ENCODE data around the gene ZFYVE27.

Gene ZFYVE27

GRCh38 chr10:97765201-97765600, 28.3 kb downstream of the ZFYVE27 start:
- Histone ChIP-seq H3K9ac (ENCODE audit: low read length) (no peak overlapping the region), H3K4me1 (ENCODE audit: insufficient read depth, low read length) (no peaks in the 10 kb centered on the region), H3K4me3 (ENCODE audit: low read depth in 1 of 2, low read length in 2 of 2) (no peak overlapping the region), H3K36me3 (ENCODE audit: insufficient read depth, low read length) (peaks cover 2% of the 10 kb centered on the region), H3K27me3 (ENCODE audit: control insufficient read depth in 1 of 2, insufficient read depth in 2 of 2, low read length in 2 of 2) (peaks cover 0 to 10% of the 10 kb centered on the region in 2 donors), H3K27ac (ENCODE audit: low read depth, low read length) (no peak overlapping the region), H3K9me3 (ENCODE audit: low read length) (no peaks in the 10 kb centered on the region)

GRCh38 chr10:97766106-97766810, 29.3 kb downstream of the ZFYVE27 start:
- Histone ChIP-seq H3K27ac (ENCODE audit: low read depth, low read length) (no peak overlapping the region), H3K4me1 (ENCODE audit: insufficient read depth, low read length) (no peaks in the 10 kb centered on the region), H3K9me3 (ENCODE audit: low read length) (no peaks in the 10 kb centered on the region), H3K4me3 (ENCODE audit: low read depth in 1 of 2, low read length in 2 of 2) (no peak overlapping the region), H3K9ac (ENCODE audit: low read length) (no peak overlapping the region), H3K27me3 (ENCODE audit: control insufficient read depth in 1 of 2, insufficient read depth in 2 of 2, low read length in 2 of 2) (peaks cover 6 to 21% of the 10 kb centered on the region in 2 donors), H3K36me3 (ENCODE audit: insufficient read depth, low read length) (no peaks in the 10 kb centered on the region)

- peaks cover 6 to 29% of the 10 kb centered on the region in 2 donors for H3K27me3 ChIP-seq (ENCODE audit: control insufficient read depth in 1 of 2, insufficient read depth in 2 of 2, low read length in 2 of 2)
- H3K4me3 ChIP-seq (ENCODE audit: low read depth in 1 of 2, low read length in 2 of 2): no peak overlapping the region
- H3K27ac ChIP-seq (ENCODE audit: low read depth, low read length): no peak overlapping the region
- no peak overlapping the region for H3K9ac ChIP-seq (ENCODE audit: low read length)
- H3K36me3 ChIP-seq (ENCODE audit: insufficient read depth, low read length): no peaks in the 10 kb centered on the region
- H3K4me1 ChIP-seq (ENCODE audit: insufficient read depth, low read length): no peaks in the 10 kb centered on the region
- no peaks in the 10 kb centered on the region for H3K9me3 ChIP-seq (ENCODE audit: low read length)
Measured at GRCh38 chr10:97766996-97767924, 30.3 kb downstream of the ZFYVE27 start.

GRCh38 chr10:97768322-97769315, 31.7 kb downstream of the ZFYVE27 start:
- Histone ChIP-seq H3K4me3 (ENCODE audit: low read depth in 1 of 2, low read length in 2 of 2) (no peak overlapping the region), H3K4me1 (ENCODE audit: insufficient read depth, low read length) (no peaks in the 10 kb centered on the region), H3K9me3 (ENCODE audit: low read length) (no peaks in the 10 kb centered on the region), H3K27me3 (ENCODE audit: control insufficient read depth in 1 of 2, insufficient read depth in 2 of 2, low read length in 2 of 2) (peaks cover 6 to 35% of the 10 kb centered on the region in 2 donors), H3K36me3 (ENCODE audit: insufficient read depth, low read length) (no peaks in the 10 kb centered on the region), H3K9ac (ENCODE audit: low read length) (no peak overlapping the region), H3K27ac (ENCODE audit: low read depth, low read length) (no peak overlapping the region)

GRCh38 chr10:97770255-97770654, 33.3 kb downstream of the ZFYVE27 start:
- Histone ChIP-seq H3K9me3 (ENCODE audit: low read length) (no peaks in the 10 kb centered on the region), H3K27me3 (ENCODE audit: control insufficient read depth in 1 of 2, insufficient read depth in 2 of 2, low read length in 2 of 2) (peaks cover 6 to 35% of the 10 kb centered on the region in 2 donors)

GRCh38 chr10:97771055-97771891, 34.3 kb downstream of the ZFYVE27 start:
- Histone ChIP-seq H3K9me3 (ENCODE audit: low read length) (no peaks in the 10 kb centered on the region), H3K27me3 (ENCODE audit: control insufficient read depth in 1 of 2, insufficient read depth in 2 of 2, low read length in 2 of 2) (peaks cover 6 to 35% of the 10 kb centered on the region in 2 donors), H3K9ac (ENCODE audit: low read length) (no peak overlapping the region), H3K36me3 (ENCODE audit: insufficient read depth, low read length) (no peaks in the 10 kb centered on the region), H3K4me1 (ENCODE audit: insufficient read depth, low read length) (no peaks in the 10 kb centered on the region), H3K27ac (ENCODE audit: low read depth, low read length) (no peak overlapping the region), H3K4me3 (ENCODE audit: low read depth in 1 of 2, low read length in 2 of 2) (no peak overlapping the region)

More at GRCh38 chr10:97770255-97770654, 33.3 kb downstream of the ZFYVE27 start:
- Histone ChIP-seq H3K27ac (ENCODE audit: low read depth, low read length) (no peak overlapping the region), H3K36me3 (ENCODE audit: insufficient read depth, low read length) (no peaks in the 10 kb centered on the region), H3K4me3 (ENCODE audit: low read depth in 1 of 2, low read length in 2 of 2) (no peak overlapping the region), H3K9ac (ENCODE audit: low read length) (no peak overlapping the region), H3K4me1 (ENCODE audit: insufficient read depth, low read length) (no peaks in the 10 kb centered on the region)

- Histone ChIP-seq H3K27me3 (ENCODE audit: control insufficient read depth in 1 of 2, insufficient read depth in 2 of 2, low read length in 2 of 2) (peaks cover 6 to 35% of the 10 kb centered on the region in 2 donors), H3K9me3 (ENCODE audit: low read length) (no peaks in the 10 kb centered on the region), H3K27ac (ENCODE audit: low read depth, low read length) (no peak within 1 kb of the TSS), H3K4me1 (ENCODE audit: insufficient read depth, low read length) (no peaks in the 10 kb centered on the region), H3K9ac (ENCODE audit: low read length) (no peak within 1 kb of the TSS), H3K36me3 (ENCODE audit: insufficient read depth, low read length) (no peaks in the 10 kb centered on the region), H3K4me3 (ENCODE audit: low read depth in 1 of 2, low read length in 2 of 2) (no peak within 1 kb of the TSS)
Measured at GRCh38 chr10:97771913-97772823, 35.2 kb downstream of the ZFYVE27 start, which contains the start of gene SFRP5. SFRP5 (minus strand) TSS chr10:97771999; CDS start chr10:97771833, 166 bp downstream.

GRCh38 chr10:97773096-97773495, 36.2 kb downstream of the ZFYVE27 start:
- no peaks in the 10 kb centered on the region for H3K9me3 ChIP-seq (ENCODE audit: low read length)
- H3K9ac ChIP-seq (ENCODE audit: low read length): no peak overlapping the region
- H3K4me1 ChIP-seq (ENCODE audit: insufficient read depth, low read length): no peaks in the 10 kb centered on the region
- H3K4me3 ChIP-seq (ENCODE audit: low read depth in 1 of 2, low read length in 2 of 2): no peak overlapping the region
- H3K36me3 ChIP-seq (ENCODE audit: insufficient read depth, low read length): no peaks in the 10 kb centered on the region
- peaks cover 6 to 35% of the 10 kb centered on the region in 2 donors for H3K27me3 ChIP-seq (ENCODE audit: control insufficient read depth in 1 of 2, insufficient read depth in 2 of 2, low read length in 2 of 2)
- H3K27ac ChIP-seq (ENCODE audit: low read depth, low read length): no peak overlapping the region

- peaks cover 6 to 28% of the 10 kb centered on the region in 2 donors for H3K27me3 ChIP-seq (ENCODE audit: control insufficient read depth in 1 of 2, insufficient read depth in 2 of 2, low read length in 2 of 2)
- H3K9me3 ChIP-seq (ENCODE audit: low read length): no peaks in the 10 kb centered on the region
- no peaks in the 10 kb centered on the region for H3K4me1 ChIP-seq (ENCODE audit: insufficient read depth, low read length)
- no peaks in the 10 kb centered on the region for H3K36me3 ChIP-seq (ENCODE audit: insufficient read depth, low read length)
- H3K27ac ChIP-seq (ENCODE audit: low read depth, low read length): no peak overlapping the region
- H3K9ac ChIP-seq (ENCODE audit: low read length): no peak overlapping the region
- H3K4me3 ChIP-seq (ENCODE audit: low read depth in 1 of 2, low read length in 2 of 2): no peak overlapping the region
Measured at GRCh38 chr10:97774811-97775294, 37.9 kb downstream of the ZFYVE27 start.

Data from muscle layer of colon (tissue), 2 donors.